ENCODE results near the gene TMEM222.

TMEM222 gene

GRCh38 chr1:27306892-27307761 lies 14.8 kb upstream of the TMEM222 start:
- no peak for DNase-seq

- DNase-seq, result no peak
These were observed 13.9 kb upstream of the TMEM222 start for GRCh38 chr1:27307874-27308598.

- no peak for DNase-seq
These were observed 7.8 kb upstream of the TMEM222 start for GRCh38 chr1:27314169-27314568.

DNA sequence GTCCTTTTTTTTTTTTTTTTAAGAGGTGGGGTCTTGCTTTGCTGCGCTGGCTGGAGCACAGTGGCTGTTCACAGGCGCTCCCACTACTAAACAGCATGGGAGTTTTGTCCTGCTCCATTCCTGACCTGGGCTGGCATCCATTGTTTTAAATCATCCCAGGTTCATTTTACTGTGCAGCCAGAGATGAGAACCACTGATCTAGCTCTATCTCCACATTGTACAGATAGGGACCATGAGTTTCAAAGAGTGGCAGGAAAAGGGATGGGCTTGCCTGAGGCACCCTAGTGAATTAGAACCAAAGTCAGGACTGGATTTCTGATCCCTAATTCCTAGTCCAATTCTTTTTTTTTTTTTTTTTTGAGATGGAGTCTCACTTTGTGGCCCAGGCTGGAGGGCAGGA lies 7.2 kb upstream of the TMEM222 start:
- DNase-seq, result no peak

DNA sequence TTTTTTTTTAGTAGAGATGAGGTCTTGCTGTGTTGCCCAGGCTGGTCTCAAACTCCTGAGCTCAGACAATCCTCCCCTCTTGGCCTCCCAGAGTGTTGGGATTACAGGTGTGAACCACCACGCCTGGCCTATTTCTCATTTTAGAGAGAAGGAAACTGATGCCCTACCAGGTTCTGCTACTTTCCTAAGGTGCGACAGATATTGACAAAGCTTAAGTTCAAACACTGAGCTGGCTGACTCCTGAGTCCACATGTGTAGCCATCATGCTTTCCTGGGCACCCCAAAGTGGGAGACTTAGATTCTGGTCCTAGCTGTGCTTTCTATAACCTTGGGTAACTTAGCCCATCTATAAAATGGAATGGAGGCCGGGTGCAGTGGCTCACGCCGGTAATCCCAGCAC lies 5.1 kb upstream of the TMEM222 start:
- no peak for DNase-seq

DNA sequence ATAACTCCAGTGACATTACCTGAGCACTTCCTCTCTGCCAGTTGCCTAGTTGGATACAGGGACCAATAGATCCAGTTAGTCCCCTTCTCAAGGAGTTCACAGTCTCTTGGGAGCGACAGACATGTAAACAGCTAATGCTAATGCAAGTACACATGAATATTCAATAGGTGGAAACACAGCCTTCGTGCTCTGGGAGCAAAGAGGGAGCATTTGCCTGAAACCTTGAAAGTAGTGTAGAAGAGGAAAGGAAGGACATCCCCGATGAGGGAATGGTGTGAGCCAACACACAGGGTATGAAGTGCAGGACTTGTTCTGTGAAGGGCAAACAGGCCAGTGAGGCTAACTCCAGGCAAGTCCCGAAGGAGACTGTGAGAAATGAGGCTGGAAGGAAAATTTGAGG lies 3.8 kb upstream of the TMEM222 start:
- no peak for DNase-seq

- no peak for DNase-seq
These were observed 3.4 kb upstream of the TMEM222 start for GRCh38 chr1:27318596-27318995.

- DNase-seq, result no peak
These were observed 742 bp downstream of the TMEM222 start for GRCh38 chr1:27322569-27323240.

GRCh38 chr1:27325286-27325685 lies 3.3 kb downstream of the TMEM222 start:
- DNase-seq, result no peak

- DNase-seq, result no peak
These were observed 6.0 kb downstream of the TMEM222 start for GRCh38 chr1:27327964-27328363.

DNA sequence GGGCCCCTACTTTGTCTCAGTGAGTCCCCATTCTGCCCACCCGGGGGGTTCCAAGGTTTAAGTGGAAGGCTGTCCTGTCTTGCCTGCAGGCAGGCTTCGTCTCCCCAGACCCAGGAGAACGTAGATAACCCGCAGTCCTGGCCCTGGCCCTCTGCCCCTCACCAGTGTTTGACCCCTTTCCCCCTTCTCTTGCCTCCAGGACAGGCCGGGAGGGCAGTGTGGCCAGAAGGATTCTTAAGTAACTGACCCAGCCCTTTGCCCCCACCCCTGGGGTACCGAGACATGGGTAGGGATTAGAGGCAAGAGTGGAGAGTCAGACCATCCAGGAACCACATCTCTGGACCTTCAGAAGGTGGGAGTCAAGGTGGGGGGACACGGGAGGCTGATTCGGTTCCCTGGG lies 8.8 kb downstream of the TMEM222 start:
- DNase-seq, result no peak

- DNase-seq, result no peak
These were observed 9.5 kb downstream of the TMEM222 start for GRCh38 chr1:27331426-27331825.

DNA sequence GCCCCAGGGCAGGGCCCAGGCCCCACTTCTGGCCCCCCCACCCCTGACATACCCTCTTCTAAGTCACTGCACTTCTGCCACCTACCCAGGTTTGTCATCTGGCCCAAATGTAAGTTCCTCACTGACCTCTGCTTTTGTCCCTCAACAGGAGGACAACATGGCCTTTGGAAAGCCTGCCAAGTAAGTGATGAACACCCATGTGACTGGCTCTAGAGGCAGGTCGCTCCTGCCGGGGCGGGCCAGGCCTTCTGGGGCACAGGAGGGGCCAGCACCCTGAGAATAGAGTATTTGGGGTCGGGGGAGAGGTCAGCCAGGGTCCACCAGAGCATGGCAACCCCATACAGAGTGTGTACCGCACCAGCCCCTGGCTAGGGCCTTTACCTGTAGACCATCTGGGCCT lies 10.0 kb downstream of the TMEM222 start:
- no peak for DNase-seq

DNA sequence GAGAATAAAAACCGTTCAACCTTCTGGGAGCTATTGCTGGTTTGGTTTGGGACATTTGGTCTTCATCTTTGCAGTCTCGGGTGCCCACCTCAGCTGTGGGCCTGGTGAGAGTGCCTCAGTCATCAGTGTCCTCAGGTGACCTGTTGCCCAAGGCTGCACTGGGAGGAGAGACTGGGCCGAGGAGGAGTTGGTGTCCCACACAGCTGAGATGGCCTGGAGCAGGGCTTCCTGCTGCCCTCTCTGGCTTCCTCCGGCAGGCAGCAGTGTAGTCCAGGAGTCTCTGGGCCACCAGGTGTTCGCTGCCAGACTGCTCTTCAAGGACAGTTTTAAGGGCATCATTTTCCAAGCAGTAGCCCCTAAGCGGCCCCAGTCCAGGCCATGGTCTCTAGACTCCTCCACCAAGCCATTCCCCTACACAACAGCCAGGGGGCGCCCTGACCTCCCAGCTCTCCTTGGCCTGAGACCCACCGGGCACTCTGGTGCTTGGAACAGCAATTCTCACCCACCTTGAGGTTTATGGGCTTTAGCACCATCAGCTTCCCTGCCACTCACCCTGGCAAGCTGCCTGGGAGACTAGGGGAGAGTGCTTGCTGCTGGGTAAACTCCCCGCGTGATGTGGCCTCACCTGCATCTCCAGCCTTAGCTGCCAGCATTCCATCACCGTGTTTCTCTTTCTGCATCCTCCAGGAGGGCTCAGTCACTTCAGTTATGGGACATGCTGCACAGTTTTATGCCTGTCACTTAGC lies 10.7 kb downstream of the TMEM222 start:
- DNase-seq, result peak; percentile 43

- DNase-seq, result no peak
These were observed 11.8 kb downstream of the TMEM222 start for GRCh38 chr1:27333717-27334279.

DNA sequence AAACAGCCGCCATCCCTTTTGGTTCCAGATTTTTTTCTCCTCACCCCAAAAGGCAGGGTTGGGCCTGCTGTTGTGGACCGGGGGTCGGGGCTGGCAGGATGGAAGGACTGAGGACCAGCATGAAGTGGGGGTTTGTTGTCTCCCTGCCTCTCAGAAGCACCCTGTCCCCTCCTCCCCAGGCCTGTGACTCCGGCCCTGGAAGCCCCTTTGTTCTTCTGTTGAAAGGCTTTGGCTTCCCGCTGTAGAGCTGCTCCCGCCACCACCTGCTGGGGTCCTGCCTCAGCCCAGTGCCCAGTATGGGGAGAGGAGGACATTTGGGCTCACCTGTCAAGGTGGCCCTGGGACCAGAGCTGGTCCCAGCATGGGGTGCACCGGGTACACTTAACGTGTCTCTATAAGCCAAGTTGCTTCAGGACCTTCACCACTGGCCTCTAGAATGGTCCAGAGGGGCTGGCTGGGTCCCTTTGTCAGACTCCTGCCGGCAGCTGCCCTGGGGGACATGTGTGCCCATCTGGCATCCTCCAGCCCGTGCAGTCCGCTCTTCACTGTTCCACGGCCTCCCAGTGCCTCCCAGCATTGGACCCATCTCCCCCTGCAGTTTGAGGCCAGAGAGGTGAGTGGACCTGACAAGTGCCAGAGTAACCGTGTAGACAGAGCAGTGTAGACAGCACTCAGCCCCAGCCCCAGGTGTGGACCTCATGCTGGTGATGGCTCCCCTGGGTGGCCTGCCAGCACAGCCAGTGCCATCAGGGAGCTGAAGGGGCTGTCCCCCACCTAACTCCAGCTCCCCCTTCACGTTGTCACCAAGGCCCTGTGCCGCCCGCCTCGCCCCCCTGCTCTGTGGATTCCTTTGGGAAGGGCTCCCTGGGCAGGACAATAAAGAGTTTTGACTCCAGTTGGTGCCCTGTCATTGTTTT lies 13.8 kb downstream of the TMEM222 start:
- no peak for DNase-seq

- DNase-seq, result no peak
These were observed 14.8 kb downstream of the TMEM222 start for GRCh38 chr1:27336756-27337155.

GRCh38 chr1:27338751-27339150 lies 16.8 kb downstream of the TMEM222 start:
- DNase-seq, result no peak

DNA sequence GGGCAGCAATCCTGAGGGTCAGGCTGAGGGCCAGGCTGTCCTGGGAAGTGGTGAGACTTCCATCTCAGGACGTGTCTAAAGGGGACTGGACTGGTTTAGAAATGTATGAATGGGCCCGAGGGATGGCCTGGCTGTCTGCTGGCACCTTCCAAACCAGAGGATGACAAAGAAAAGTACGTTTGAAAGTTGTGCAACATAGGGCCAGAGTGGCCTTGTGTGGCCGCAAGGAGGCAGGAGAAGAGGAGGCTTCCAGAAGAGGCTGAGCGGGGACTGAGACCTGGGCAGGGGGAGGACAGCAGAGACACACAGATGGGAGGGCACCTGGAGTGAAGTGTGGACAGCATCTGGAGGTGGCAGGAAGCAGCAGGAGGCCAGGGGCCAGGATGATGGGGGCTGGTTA lies 17.2 kb downstream of the TMEM222 start:
- DNase-seq, result no peak

DNA sequence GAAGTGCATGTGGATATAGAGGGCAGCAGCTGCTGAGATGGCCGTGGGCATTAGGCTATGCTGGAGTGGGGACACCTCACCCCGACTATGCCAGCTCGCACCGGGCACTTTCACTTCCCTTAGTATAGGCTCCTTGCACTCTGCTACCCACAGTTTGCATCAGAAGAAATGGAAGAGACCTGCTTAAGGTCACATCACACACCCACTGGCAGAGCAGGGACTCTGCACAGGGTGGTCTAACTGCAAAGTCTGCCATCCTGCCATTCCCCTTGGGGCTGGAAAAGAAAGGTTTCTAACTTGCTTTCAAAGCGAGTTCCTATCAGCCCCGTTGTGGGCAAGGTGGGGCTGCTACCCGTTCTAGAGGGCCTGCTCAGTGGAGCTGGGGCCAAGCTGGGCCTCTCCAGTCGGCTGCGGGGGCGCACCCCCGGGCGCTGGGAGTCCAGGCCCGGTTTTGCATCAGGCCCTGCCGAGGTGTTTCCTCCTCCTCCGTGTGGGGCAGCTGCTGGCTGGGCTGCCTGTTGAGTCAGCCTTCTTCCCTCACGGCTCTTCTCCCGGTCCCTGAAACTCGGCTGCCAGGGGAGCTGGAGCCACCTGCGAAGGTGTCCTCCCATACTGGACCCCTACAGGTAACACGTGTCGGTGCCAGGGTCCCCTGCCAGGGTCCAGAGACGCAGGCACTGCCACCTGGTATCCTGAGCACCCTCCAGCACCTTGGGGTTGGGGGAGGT lies 19.7 kb downstream of the TMEM222 start, which contains the start of gene SYTL1:
Gene SYTL1, plus strand, starts transcription at position 498 of the 728 bp plus-strand sequence. CDS start 3,313 bp downstream, outside the sequence.
- DNase-seq, result peak; percentile 51

DNA sequence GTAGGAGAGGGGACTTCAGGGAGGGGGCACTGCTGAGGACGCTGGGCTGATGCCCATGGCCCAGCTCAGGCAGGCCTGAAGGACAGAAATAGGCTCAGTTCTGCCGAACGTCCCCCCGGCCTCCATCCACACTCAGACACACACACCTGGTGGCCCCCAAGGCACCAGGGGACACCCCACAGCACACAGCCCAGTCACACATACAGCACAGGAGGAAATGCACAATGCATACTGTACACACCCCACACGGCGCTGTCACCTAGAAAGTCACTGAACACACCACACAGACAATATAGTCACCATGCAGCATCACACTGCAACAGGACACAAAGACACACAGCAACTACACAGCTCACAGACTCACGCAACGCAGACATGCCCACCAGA lies 20.4 kb downstream of the TMEM222 start:
- no peak for DNase-seq
